ENCODE data around the gene GPR146. TPM values are rescaled to one million over a fixed set of nuclear protein-coding genes. Genes with fewer than 3 reads are reported as not detected.

The GPR146 gene
- total RNA-seq, 1 donor from 2014 or later = 1.9 TPM

- Mint-ChIP-seq H3K9me3 (ENCODE audit: low read depth) (no peaks in the 10 kb centered on the region), H3K4me3 (ENCODE audit: low read depth) (peak overlapping the region; percentile 33), H3K27ac (no peak overlapping the region), H3K36me3 (ENCODE audit: insufficient read depth) (peaks cover 6% of the 10 kb centered on the region), H3K27me3 (no peaks in the 10 kb centered on the region), H3K4me1 (ENCODE audit: low read depth) (peaks cover 17% of the 10 kb centered on the region)
- no peak for TF ChIP-seq CTCF (IDR thresholded peaks at IDR 0.05; ENCODE audit: unreplicated experiment)
- DNase-seq (ENCODE audit: low spot score, unreplicated experiment) = peak; percentile 85
Measured at GRCh38 chr7:1028044-1028770, 16.1 kb upstream of the GPR146 start.

GRCh38 chr7:1028775-1029636 lies 15.3 kb upstream of the GPR146 start:
- peak; percentile 36 for DNase-seq (ENCODE audit: low spot score, unreplicated experiment)
- peak overlapping the region; percentile 64 for H3K4me3 Mint-ChIP-seq (ENCODE audit: low read depth)
- H3K36me3 Mint-ChIP-seq (ENCODE audit: insufficient read depth) = peaks cover 6% of the 10 kb centered on the region
- H3K9me3 Mint-ChIP-seq (ENCODE audit: low read depth) = no peaks in the 10 kb centered on the region
- peak overlapping the region; percentile 96 for H3K27ac Mint-ChIP-seq
- H3K4me1 Mint-ChIP-seq (ENCODE audit: low read depth) = peaks cover 17% of the 10 kb centered on the region
- H3K27me3 Mint-ChIP-seq = no peaks in the 10 kb centered on the region
- no peak for TF ChIP-seq CTCF (IDR thresholded peaks at IDR 0.05; ENCODE audit: unreplicated experiment)

- DNase-seq (ENCODE audit: low spot score, unreplicated experiment) = no peak
- peaks cover 17% of the 10 kb centered on the region for H3K4me1 Mint-ChIP-seq (ENCODE audit: low read depth)
- peak overlapping the region; percentile 4 for H3K4me3 Mint-ChIP-seq (ENCODE audit: low read depth)
- no peak for TF ChIP-seq CTCF (IDR thresholded peaks at IDR 0.05; ENCODE audit: unreplicated experiment)
- H3K9me3 Mint-ChIP-seq (ENCODE audit: low read depth) = no peaks in the 10 kb centered on the region
- H3K27me3 Mint-ChIP-seq = no peaks in the 10 kb centered on the region
- H3K36me3 Mint-ChIP-seq (ENCODE audit: insufficient read depth) = peaks cover 7% of the 10 kb centered on the region
- H3K27ac Mint-ChIP-seq = peak overlapping the region; percentile 96
Measured at GRCh38 chr7:1029637-1030443, 14.5 kb upstream of the GPR146 start.

- Mint-ChIP-seq H3K27me3 (no peaks in the 10 kb centered on the region), H3K4me3 (ENCODE audit: low read depth) (no peak overlapping the region), H3K27ac (peak overlapping the region; percentile 44), H3K9me3 (ENCODE audit: low read depth) (peaks cover 6% of the 10 kb centered on the region), H3K4me1 (ENCODE audit: low read depth) (peaks cover 17% of the 10 kb centered on the region), H3K36me3 (ENCODE audit: insufficient read depth) (peaks cover 12% of the 10 kb centered on the region)
- no peak for DNase-seq (ENCODE audit: low spot score, unreplicated experiment)
- TF ChIP-seq CTCF (IDR thresholded peaks at IDR 0.05; ENCODE audit: unreplicated experiment) = no peak
Measured at GRCh38 chr7:1030444-1031070, 13.8 kb upstream of the GPR146 start.
